ENCODE data around the gene ADCY10. TPM values are rescaled to one million over a fixed set of nuclear protein-coding genes. Genes with fewer than 3 reads are reported as not detected.
"Not testable (repeated sequence)": the region's sequence is repeated elsewhere in the genome, so short reads cannot be mapped to it uniquely, and the experiment has no call there.

Gene ADCY10
- total RNA-seq, 1 donor from 2014 or later, result 0.19 TPM

DNA sequence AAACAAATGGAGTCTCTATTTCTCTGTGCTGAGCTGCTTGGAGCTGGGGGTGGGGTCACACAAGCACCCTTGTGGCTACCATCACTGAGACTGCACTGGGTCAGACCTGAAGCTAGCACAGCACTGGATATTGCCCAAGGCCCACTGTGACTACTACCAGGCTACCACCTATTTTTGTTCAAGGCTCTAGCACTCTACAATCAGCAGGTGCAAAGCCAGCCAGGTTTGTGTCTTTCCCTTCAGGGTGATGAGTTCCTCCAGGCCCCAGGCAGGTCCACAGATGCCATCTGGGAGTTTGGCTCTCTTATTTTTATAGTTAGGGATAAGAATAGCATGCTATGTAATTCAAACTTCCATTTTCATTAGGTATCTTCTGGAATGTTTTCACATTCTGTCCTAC, 23.5 kb downstream of the ADCY10 start:
- Mint-ChIP-seq H3K4me3 (no peak overlapping the region), H3K36me3 (ENCODE audit: low read depth) (no peaks in the 10 kb centered on the region), H3K27me3 (peaks cover 15% of the 10 kb centered on the region), H3K27ac (no peak overlapping the region), H3K9me3 (peaks cover 4% of the 10 kb centered on the region), H3K4me1 (no peaks in the 10 kb centered on the region)
- DNase-seq, result no peak
- intact Hi-C loops (cut with micrococcal nuclease), result no loop called here

DNA sequence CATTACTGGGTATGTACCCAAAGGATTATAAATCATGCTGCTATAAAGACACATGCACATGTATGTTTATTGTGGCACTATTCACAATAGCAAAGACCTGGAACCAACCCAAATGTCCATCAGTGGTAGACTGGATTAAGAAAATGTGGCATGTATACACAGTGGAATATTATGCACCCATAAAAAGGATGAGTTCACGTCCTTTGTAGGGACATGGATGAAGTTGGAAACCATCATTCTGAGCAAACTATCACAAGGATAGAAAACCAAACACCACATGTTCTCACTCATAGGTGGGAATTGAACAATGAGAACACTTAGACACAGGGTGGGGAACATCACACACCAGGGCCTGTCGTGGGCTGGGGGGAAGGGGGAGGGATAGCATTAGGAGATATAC, 26.7 kb downstream of the ADCY10 start:
- H3K4me3 Mint-ChIP-seq; DNase-seq; H3K27ac Mint-ChIP-seq; H3K36me3 Mint-ChIP-seq (ENCODE audit: low read depth); intact Hi-C loops (cut with micrococcal nuclease); H3K4me1 Mint-ChIP-seq; H3K9me3 Mint-ChIP-seq: not testable (repeated sequence)
- H3K27me3 Mint-ChIP-seq, result peaks cover 13% of the 10 kb centered on the region

DNA sequence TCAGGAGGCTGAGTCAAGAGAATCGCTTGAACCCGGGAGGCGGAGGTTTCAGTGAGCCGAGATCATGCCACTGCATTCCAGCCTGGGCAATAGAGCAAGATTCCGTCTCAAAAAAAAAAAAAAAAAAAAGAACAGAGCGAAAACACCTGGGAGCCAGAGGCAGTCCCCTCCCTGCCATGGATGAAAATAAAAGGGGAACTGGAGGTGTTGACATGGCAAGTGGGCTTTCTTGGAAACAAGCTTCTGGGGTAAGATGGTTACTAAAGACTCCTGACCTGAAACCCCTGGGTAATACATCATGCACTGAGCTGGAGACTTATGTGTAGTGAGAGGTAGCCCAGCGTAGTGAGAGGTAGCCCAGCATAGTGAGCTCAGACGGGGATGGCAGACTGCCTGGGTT, 31.6 kb downstream of the ADCY10 start:
- Mint-ChIP-seq H3K9me3 (peaks cover 6% of the 10 kb centered on the region), H3K4me3 (no peak overlapping the region), H3K36me3 (ENCODE audit: low read depth) (no peaks in the 10 kb centered on the region), H3K27ac (no peak overlapping the region), H3K4me1 (no peaks in the 10 kb centered on the region), H3K27me3 (peaks cover 9% of the 10 kb centered on the region)
- intact Hi-C loops (cut with micrococcal nuclease), result no loop called here
- DNase-seq, result no peak

DNA sequence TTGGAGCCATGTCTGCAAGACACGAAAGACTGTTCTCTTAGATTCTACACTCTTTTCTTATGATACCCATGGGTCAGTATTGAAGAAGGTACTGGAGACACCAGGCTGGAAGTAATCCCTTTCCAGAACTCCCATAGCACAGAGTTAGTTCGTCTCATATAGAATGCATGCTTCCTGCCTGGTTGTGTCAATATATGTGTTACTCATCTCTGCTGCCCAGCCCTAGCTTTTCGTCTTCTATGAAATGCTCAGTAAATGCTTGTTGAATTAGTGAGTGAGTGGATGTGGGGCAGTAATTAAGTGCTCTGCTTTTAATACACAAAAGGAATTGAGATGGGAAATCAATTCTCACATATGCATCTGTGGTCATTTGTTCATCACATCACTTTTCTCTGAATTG, 32.1 kb downstream of the ADCY10 start:
- Mint-ChIP-seq H3K27ac (no peak overlapping the region), H3K9me3 (peaks cover 6% of the 10 kb centered on the region), H3K36me3 (ENCODE audit: low read depth) (no peaks in the 10 kb centered on the region), H3K27me3 (peaks cover 9% of the 10 kb centered on the region), H3K4me3 (no peak overlapping the region), H3K4me1 (no peaks in the 10 kb centered on the region)
- no peak for DNase-seq
- intact Hi-C loops (cut with micrococcal nuclease), result no loop called here

DNA sequence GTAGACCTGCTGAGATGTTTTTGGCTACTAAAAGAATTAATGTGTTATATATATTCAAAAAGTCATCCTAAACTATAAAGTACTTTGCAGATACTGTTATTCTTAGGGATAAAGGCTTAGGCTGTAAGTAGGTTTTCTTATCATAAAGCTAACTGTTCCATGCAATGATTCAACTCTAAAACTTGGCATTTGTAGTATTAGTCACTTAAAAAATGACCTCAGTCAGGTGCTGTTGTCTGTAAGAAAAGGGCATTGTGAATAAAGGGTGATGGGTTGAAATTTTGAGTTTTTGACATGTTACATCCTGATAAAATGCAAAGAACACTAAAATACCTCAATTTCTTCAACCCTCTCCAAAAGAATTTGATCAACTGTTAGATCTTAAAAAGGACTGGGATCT, 32.9 kb downstream of the ADCY10 start:
- H3K4me1 Mint-ChIP-seq, result no peaks in the 10 kb centered on the region
- no peak overlapping the region for H3K27ac Mint-ChIP-seq
- H3K4me3 Mint-ChIP-seq, result no peak overlapping the region
- DNase-seq, result no peak
- peaks cover 6% of the 10 kb centered on the region for H3K9me3 Mint-ChIP-seq
- intact Hi-C loops (cut with micrococcal nuclease), result no loop called here
- H3K27me3 Mint-ChIP-seq, result peaks cover 7% of the 10 kb centered on the region
- no peaks in the 10 kb centered on the region for H3K36me3 Mint-ChIP-seq (ENCODE audit: low read depth)

DNA sequence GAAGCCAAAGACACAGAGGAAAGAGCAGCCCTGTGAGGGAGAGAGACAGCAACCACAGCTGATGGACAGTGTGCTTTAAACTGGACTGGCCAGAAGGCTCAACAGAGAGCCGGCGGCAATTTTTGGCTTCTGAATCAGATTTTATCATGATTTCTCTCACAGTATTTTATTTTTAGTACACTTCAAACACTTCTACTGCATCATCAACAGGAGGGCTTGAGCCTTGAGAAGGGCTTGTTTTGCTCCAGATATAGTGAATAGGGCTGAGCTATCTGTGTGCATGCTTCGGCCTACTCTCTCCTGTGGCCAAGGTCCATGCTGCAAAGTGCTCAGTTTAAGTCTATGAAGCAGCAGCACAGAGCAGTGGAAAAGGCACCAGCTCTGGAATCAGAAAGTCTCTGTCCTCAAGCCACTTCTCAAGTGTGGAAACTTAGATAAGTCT, 33.3 kb downstream of the ADCY10 start:
- no peak overlapping the region for H3K27ac Mint-ChIP-seq
- H3K36me3 Mint-ChIP-seq (ENCODE audit: low read depth), result no peaks in the 10 kb centered on the region
- H3K4me3 Mint-ChIP-seq, result no peak overlapping the region
- intact Hi-C loops (cut with micrococcal nuclease), result no loop called here
- peaks cover 7% of the 10 kb centered on the region for H3K27me3 Mint-ChIP-seq
- H3K4me1 Mint-ChIP-seq, result no peaks in the 10 kb centered on the region
- peaks cover 6% of the 10 kb centered on the region for H3K9me3 Mint-ChIP-seq
- no peak for DNase-seq

DNA sequence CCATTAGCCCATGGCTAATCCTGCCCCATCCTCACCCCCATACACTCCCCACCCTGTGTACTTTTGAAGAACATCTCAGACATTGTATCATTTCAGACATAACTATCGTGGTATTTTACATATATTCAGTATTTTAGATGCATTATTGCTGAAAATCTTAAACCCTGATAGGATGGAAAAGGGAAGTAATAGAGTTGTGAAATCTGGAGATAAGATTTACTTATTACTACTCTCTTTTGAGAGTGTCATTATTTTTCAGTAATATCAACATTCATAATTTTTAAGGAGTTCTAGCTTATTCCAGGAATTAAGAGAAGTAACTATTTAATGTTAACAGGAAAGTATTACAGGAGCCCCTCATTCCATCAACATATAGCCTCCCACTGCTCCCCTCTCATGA, 34.4 kb downstream of the ADCY10 start:
- DNase-seq, result no peak
- H3K27me3 Mint-ChIP-seq, result peaks cover 4% of the 10 kb centered on the region
- no peaks in the 10 kb centered on the region for H3K9me3 Mint-ChIP-seq
- intact Hi-C loops (cut with micrococcal nuclease), result no loop called here
- no peak overlapping the region for H3K27ac Mint-ChIP-seq
- no peaks in the 10 kb centered on the region for H3K36me3 Mint-ChIP-seq (ENCODE audit: low read depth)
- no peaks in the 10 kb centered on the region for H3K4me1 Mint-ChIP-seq
- no peak overlapping the region for H3K4me3 Mint-ChIP-seq

DNA sequence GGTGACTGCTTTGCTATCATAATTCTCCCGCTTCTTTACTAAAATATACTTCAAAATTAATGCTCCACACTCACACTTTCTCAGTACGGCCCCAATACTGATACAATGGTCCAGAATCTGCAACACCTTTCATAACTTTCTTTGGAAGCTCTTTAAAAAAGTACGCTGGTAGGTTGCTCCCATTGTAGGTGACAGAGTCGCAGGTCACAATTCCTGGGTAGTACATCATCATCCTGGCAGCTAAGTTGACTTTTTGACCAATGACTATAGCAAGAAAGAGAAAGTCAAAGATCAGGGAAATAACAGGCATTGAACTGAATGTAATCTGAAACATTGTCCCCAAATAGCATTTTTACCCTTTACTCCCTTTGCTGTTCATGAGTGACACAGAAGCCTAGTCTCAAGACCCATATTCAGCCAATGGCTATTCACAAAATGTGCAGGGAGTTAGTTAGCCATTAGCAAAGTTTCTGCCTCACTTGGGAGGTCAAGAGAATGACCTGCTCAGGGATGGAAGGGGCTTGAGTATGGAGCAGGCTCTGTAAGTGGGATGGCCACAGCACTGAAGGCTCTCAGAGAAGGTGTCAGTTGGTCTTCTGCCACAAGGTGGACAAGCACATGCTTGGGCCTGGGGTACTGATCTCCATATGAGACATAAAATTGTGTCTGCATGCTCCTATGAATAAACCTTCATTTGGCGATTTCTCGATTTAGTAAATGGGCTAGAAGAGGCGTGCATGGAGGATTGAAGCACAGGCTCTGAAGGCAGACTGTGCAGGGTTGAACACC, 35.4 kb downstream of the ADCY10 start:
- Mint-ChIP-seq H3K9me3 (no peaks in the 10 kb centered on the region), H3K36me3 (ENCODE audit: low read depth) (no peaks in the 10 kb centered on the region), H3K27ac (no peak overlapping the region), H3K4me1 (no peaks in the 10 kb centered on the region), H3K27me3 (peaks cover 4% of the 10 kb centered on the region), H3K4me3 (no peak overlapping the region)
- intact Hi-C loops (cut with micrococcal nuclease), result no loop called here
- no peak for DNase-seq

DNA sequence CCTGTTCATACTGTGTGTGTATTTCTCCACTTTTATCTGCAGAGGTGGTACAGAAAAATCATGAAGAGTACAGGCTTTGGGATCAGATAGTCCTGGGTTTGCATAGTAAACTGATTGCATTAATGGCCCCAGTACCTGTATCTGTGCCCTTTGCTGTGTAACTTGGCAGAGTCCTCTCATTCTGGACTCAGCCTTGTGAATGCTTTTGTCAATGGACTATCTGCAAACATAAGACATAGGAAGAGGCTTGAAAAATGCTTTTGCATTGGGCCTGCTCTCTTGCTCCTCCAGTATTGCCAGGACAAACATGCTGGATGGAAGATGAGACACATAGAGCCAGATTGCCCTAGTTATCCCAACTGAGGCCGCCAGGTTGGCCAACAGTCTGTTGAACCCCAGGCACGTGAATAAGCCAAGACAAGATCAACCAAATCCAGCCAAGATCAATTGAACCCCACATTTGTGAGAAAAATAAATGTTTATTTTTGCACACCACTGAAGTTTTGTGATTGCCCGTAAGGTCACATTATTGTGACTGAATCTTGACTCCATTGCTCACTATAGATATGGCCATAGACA, 37.2 kb downstream of the ADCY10 start:
- DNase-seq, result no peak
- no peaks in the 10 kb centered on the region for H3K4me1 Mint-ChIP-seq
- peaks cover 4% of the 10 kb centered on the region for H3K27me3 Mint-ChIP-seq
- no peaks in the 10 kb centered on the region for H3K36me3 Mint-ChIP-seq (ENCODE audit: low read depth)
- no peak overlapping the region for H3K27ac Mint-ChIP-seq
- no peaks in the 10 kb centered on the region for H3K9me3 Mint-ChIP-seq
- H3K4me3 Mint-ChIP-seq, result no peak overlapping the region
- intact Hi-C loops (cut with micrococcal nuclease), result no loop called here

DNA sequence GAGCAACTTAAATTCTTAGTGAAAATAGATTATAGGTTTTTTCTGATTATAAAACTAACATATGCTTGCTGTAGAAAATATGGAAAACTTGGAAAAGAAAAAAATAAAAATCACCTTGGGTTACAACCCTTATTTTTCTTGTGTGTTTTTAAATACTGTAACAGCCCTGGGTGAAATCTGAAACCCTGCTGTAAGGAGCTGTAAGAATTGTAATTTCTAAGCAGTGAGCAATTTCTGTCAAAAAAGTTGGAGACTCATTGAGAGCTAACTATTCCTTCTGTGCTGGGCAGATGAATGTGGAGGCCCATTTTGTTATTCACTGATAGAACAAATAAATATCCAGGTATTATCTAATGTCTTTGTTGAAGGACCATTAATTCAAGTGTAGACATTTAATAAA, 42.6 kb downstream of the ADCY10 start:
- H3K36me3 Mint-ChIP-seq (ENCODE audit: low read depth), result no peaks in the 10 kb centered on the region
- H3K27ac Mint-ChIP-seq, result no peak overlapping the region
- H3K4me3 Mint-ChIP-seq, result no peak overlapping the region
- H3K4me1 Mint-ChIP-seq, result no peaks in the 10 kb centered on the region
- intact Hi-C loops (cut with micrococcal nuclease), result no loop called here
- no peaks in the 10 kb centered on the region for H3K27me3 Mint-ChIP-seq
- no peak for DNase-seq
- no peaks in the 10 kb centered on the region for H3K9me3 Mint-ChIP-seq

DNA sequence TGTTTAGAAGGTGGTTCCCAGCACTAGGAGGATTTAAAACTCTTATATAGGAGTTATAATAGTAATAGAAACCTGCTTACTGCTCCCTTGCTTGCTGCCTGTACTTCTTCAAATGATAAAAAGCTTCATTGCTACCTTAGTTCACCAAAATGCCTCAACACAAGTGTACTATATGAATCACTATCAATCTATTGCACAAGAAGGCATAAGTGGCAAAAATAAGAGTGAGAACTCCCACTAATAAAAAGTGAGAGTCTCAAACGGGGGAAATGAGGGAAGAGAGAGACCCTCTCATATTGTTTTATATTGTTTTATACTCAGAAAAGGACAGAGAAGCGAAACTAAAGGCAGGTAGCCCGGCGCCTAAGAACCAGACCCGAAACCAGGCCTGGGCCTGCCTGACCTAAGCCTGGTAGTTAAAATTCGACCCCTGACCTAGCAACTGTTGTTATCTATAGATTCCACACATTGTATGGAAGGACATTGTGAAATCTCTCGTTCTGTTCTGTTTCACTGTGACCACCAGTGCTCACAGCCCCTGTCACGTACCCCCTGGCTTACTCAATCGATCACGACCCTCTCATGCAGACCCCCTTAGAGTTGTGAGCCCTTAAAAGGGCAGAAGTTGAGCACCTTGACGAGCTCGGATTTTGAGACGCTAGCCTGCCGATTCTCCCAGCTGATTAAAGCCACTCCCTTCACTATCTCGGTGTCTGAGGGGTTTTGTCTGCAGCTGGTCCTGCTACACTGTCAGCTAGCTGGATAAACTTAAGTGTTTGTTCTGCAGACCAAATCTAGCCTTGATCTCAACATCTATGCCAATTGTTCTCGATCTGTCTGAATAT, 44.6 kb downstream of the ADCY10 start:
- H3K27ac Mint-ChIP-seq; H3K4me1 Mint-ChIP-seq; H3K9me3 Mint-ChIP-seq; H3K36me3 Mint-ChIP-seq (ENCODE audit: low read depth); H3K4me3 Mint-ChIP-seq; DNase-seq; H3K27me3 Mint-ChIP-seq; intact Hi-C loops (cut with micrococcal nuclease): not testable (repeated sequence)

DNA sequence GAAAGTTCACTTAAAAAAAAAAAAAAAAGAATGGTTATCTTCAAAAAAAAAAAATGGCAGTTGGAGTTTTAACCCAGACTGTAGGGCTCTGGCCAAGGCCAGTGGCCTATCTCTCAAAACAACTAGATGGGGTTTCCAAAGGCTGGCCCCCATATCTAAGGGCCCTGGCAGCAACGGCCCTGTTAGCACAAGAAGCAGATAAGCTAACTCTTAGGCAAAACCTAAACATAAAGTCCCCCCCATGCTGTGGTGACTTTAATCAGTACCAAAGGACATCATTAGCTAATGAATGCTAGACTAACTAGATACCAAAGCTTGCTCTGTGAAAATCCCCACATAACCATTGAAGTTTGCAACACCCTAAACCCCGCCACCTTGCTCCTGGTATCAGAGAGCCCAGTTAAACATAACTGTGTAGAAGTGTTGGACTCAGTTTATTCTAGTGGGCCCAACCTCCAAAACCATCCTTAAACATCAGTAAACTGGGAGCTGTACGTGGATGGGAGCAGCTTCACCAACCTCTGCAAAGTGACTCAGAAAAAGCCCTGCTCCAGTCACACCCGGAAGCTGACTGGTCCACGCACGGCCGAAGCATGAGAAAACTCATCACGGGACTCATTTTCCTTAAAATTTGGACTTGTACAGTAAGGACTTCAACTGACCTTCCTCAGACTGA, 47.1 kb downstream of the ADCY10 start:
- H3K4me3 Mint-ChIP-seq; DNase-seq; H3K27ac Mint-ChIP-seq; H3K36me3 Mint-ChIP-seq (ENCODE audit: low read depth); H3K9me3 Mint-ChIP-seq; intact Hi-C loops (cut with micrococcal nuclease); H3K4me1 Mint-ChIP-seq; H3K27me3 Mint-ChIP-seq: not testable (repeated sequence)

DNA sequence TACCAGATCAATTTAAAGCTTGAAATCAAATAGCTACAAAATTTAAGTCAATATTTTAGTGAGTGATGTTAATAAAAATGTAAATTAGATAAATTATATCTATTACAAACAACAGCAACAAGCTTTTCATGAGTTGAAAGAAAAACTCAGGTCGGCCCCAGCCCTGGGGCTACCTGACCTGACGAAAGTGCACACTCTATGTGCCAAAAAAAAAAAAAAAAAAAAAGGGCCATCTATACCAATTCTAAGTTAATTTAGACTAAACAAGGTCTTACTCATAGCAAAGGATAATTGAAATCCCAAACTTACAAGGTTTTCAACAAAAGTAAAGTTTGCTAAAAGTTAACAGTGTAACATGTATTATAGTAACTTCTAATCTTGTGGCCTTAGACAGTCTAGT, 47.6 kb downstream of the ADCY10 start:
- H3K4me1 Mint-ChIP-seq; DNase-seq; H3K36me3 Mint-ChIP-seq (ENCODE audit: low read depth); H3K9me3 Mint-ChIP-seq; H3K4me3 Mint-ChIP-seq; H3K27me3 Mint-ChIP-seq; intact Hi-C loops (cut with micrococcal nuclease); H3K27ac Mint-ChIP-seq: not testable (repeated sequence)

DNA sequence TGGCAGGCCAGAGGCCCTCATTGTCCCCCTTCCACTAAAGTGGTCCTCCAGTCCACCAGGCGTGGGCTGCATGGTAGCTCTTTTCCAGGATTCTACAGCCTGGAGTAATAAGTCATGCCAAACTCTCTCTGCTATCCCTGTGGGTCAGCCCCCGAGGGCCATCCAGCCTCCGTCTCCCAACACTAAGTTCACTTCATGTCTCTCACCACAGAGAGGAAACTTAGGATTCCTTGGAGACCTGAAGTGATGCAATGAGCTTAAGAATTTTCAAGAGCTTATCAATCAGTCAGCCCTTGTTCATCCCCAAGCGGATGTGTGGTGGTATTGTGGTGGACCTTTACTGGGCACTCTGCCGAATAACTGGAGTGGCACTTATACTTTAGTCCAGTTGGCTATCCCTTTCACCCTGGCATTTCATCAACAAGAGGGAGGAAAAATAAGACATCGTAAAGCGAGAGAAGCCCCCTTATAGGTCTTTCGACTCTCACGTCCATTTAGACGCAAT, 48.1 kb downstream of the ADCY10 start:
- H3K27ac Mint-ChIP-seq; H3K36me3 Mint-ChIP-seq (ENCODE audit: low read depth); intact Hi-C loops (cut with micrococcal nuclease); DNase-seq; H3K4me3 Mint-ChIP-seq; H3K4me1 Mint-ChIP-seq; H3K27me3 Mint-ChIP-seq; H3K9me3 Mint-ChIP-seq: not testable (repeated sequence)
